OCI-LY7 (cell line): ENCODE measurements around the gene CACNA1H. TPM values are rescaled to one million over a fixed set of nuclear protein-coding genes. Genes with fewer than 3 reads are reported as not detected.

Source experiments
- BruUV-seq: library from RNA; stranded (reverse); fragments of 400-500 nt; replicated peaks from 2 replicates; lab custom pipeline; 2021; lab: Mats Ljungman, UMichigan
- CTCF ChIA-PET: fragments of 300-600 bp; sonication (Branson Sonifier 250); formaldehyde crosslinking; loops from one replicate; lab custom pipeline; 2022; ENCODE audit warnings: antibody characterized with exemption; ENCODE audit not compliant: unreplicated experiment; lab: Charles Lee
- POLR2A ChIA-PET: fragments of 300-600 bp; sonication (Branson Sonifier 250); formaldehyde crosslinking; loops from one replicate; lab custom pipeline; 2022; ENCODE audit warnings: antibody characterized with exemption; lab: Charles Lee
- DNase-seq: peaks from one replicate; pipeline ENCODE4 v3.0.0-alpha.2; 2015; ENCODE audit warnings: low spot score
- H2AFZ ChIP-seq: fragments of 200-600 bp; sonication (generic), shearing (Covaris generic); 2 replicates; pipeline ENCODE4 v1.6.1; 2014; ENCODE audit warnings: mild to moderate bottlenecking, antibody characterized with exemption, low read length, moderate library complexity
- H3K27ac ChIP-seq: fragments of 200-600 bp; sonication (generic); 2 replicates; pipeline ENCODE4 v1.5.1; 2014; ENCODE audit warnings: mixed run types, low read depth, mild to moderate bottlenecking, moderate library complexity, low read length, inconsistent platforms; ENCODE audit not compliant: poor library complexity, severe bottlenecking
- H3K36me3 ChIP-seq: fragments of 200-600 bp; sonication (generic); 2 replicates; pipeline ENCODE4 v1.6.1; 2014; ENCODE audit warnings: mild to moderate bottlenecking, antibody characterized with exemption, low read length, moderate library complexity, mixed read lengths; ENCODE audit not compliant: insufficient read depth
- H3K4me1 ChIP-seq: fragments of 200-600 bp; sonication (generic); 2 replicates; pipeline ENCODE4 v1.5.1; 2014; ENCODE audit warnings: mild to moderate bottlenecking, low read length; ENCODE audit not compliant: insufficient read depth, poor library complexity, severe bottlenecking
- H3K4me2 ChIP-seq: fragments of 200-600 bp; sonication (generic); 2 replicates; pipeline ENCODE4 v1.6.1; 2014; ENCODE audit warnings: mild to moderate bottlenecking, low read length
- H3K4me3 ChIP-seq: fragments of 200-600 bp; sonication (generic); 2 replicates; pipeline ENCODE4 v1.5.1; 2014; ENCODE audit warnings: mild to moderate bottlenecking, low read depth, low read length; ENCODE audit not compliant: poor library complexity, severe bottlenecking
- H3K79me2 ChIP-seq: fragments of 200-600 bp; sonication (generic); 2 replicates; pipeline ENCODE4 v1.6.1; 2016; ENCODE audit warnings: low read depth, mild to moderate bottlenecking, low read length, moderate library complexity, mixed read lengths; ENCODE audit not compliant: insufficient read depth
- H3K9me2 ChIP-seq: fragments of 200-600 bp; sonication (generic); 2 replicates; pipeline ENCODE4 v1.6.1; 2016; ENCODE audit warnings: mild to moderate bottlenecking, low read length, mixed read lengths; ENCODE audit not compliant: insufficient read depth
- H3K9me3 ChIP-seq: fragments of 200-600 bp; sonication (generic); 2 replicates; pipeline ENCODE4 v1.6.1; 2014; ENCODE audit warnings: mild to moderate bottlenecking, mixed run types, low read length, mixed read lengths
- H4K20me1 ChIP-seq: fragments of 200-600 bp; sonication (generic); 2 replicates; pipeline ENCODE4 v1.6.1; 2014; ENCODE audit warnings: mild to moderate bottlenecking, antibody characterized with exemption, low read length, moderate library complexity, mixed read lengths; ENCODE audit not compliant: insufficient read depth
- CTCF ChIP-seq: fragments of 200-600 bp; sonication (generic); conservative IDR thresholded peaks from 2 replicates; pipeline ENCODE4 v1.5.1; 2014; ENCODE audit warnings: mild to moderate bottlenecking, antibody characterized with exemption, low read length, moderate library complexity, mixed read lengths
- EZH2phosphoT487 ChIP-seq: fragments of 200-600 bp; sonication (generic); IDR thresholded peaks from 2 replicates; pipeline ENCODE4 v1.6.1; 2018; ENCODE audit warnings: low read depth, borderline replicate concordance, mild to moderate bottlenecking, mixed run types, antibody characterized with exemption, low read length, moderate library complexity, mixed read lengths
- intact Hi-C: fragments of 100-400 bp; cut with micrococcal nuclease; formaldehyde crosslinking; loops from one replicate; pipeline ENCODE4 v1.10.0; 2022; ENCODE audit not compliant: unreplicated experiment
- total RNA-seq, 2 experiments: library from RNA; depleted of rRNA in 1 of 2; stranded (reverse); fragments of >200 nt in 1 of 2; shearing (Covaris generic) in 1 of 2; gene quantifications; 2 replicates each; pipeline ENCODE4 v1.2.3, GENCODE V29; 2014 to 2022

CACNA1H gene
- total RNA-seq, 2 experiments from 2014 or later, result not detected

GRCh38 chr16:1221628-1222552 lies 69.0 kb downstream of the CACNA1H start:
- Histone ChIP-seq H3K79me2 (no peaks in the 10 kb centered on the region), H4K20me1 (no peaks in the 10 kb centered on the region), H3K4me2 (no peak overlapping the region), H2AFZ (no peak overlapping the region), H3K9me2 (no peaks in the 10 kb centered on the region), H3K4me1 (no peaks in the 10 kb centered on the region), H3K4me3 (no peak overlapping the region), H3K36me3 (no peaks in the 10 kb centered on the region), H3K27ac (no peak overlapping the region), H3K9me3 (no peaks in the 10 kb centered on the region)
- DNase-seq, result no peak
- ChIA-PET CTCF (interaction anchor here (0.6 kb wide), 1 partner anchor 120 kb away, joined by 3 read pairs; no protein-coding TSS in a partner anchor), POLR2A (no interaction called here)
- intact Hi-C loops, result no loop called here
- no peak for TF ChIP-seq CTCF
- TF ChIP-seq EZH2phosphoT487, result no peak
- BruUV-seq, result no TSS peak

DNA sequence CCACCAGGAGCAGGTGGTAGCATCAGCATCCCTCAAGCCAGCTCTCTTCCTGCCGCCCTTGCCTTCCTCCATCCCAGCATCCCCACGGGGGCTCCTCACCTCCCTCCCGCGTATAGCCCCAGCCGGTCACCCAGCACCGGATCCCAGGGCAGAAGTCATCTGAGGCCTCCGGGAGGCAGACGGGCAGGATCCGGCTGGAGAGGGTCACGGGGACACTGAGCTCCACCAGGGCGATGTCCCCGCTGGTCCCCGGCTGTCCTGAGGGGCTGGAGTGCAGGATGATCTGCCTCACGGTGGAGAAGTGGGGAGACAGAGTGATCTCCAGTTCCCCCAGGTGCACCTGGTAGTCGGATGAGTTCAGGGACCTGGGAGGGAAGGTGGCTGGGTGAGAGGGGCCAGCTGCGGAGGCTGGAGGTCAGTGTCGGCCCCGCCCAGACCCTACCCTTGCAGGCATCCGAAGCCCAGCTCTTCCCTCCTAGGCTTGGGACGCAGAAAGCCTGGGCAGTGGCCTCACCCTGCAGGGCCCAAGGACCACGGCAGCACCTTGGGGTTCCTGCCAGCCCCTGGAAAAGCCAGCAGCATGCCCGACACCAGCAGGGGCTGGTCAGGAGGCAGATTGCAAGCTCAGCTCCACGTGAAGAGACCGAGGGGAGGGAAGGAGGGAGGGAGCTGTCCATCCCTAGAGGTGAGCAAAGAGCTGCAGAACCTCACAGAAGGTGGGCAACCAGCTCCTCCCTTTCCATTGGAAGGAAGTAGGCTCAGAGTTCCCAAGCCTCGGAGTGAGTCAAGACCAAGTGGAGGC lies 69.8 kb downstream of the CACNA1H start:
- no peak overlapping the region for H2AFZ ChIP-seq
- no peaks in the 10 kb centered on the region for H3K9me3 ChIP-seq
- POLR2A ChIA-PET, result no interaction called here
- H3K4me3 ChIP-seq, result no peak overlapping the region
- no peaks in the 10 kb centered on the region for H3K79me2 ChIP-seq
- intact Hi-C loops, result no loop called here
- DNase-seq, result no peak
- H3K27ac ChIP-seq, result no peak overlapping the region
- TF ChIP-seq EZH2phosphoT487 (no peak), CTCF (no peak)
- BruUV-seq, result no TSS peak
- CTCF ChIA-PET, result no interaction called here
- H3K4me2 ChIP-seq, result no peak overlapping the region
- no peaks in the 10 kb centered on the region for H3K9me2 ChIP-seq
- H4K20me1 ChIP-seq, result no peaks in the 10 kb centered on the region
- no peaks in the 10 kb centered on the region for H3K4me1 ChIP-seq
- H3K36me3 ChIP-seq, result no peaks in the 10 kb centered on the region
